GM12801 (cell line): ENCODE data around the gene NR0B2.

Experiments
- CTCF ChIP-seq: IDR thresholded peaks from one replicate; pipeline ENCODE4 v1.5.1; 2011; ENCODE audit warnings: control low read depth; ENCODE audit not compliant: insufficient read length; ENCODE audit errors: extremely low read depth

NR0B2 gene

DNA sequence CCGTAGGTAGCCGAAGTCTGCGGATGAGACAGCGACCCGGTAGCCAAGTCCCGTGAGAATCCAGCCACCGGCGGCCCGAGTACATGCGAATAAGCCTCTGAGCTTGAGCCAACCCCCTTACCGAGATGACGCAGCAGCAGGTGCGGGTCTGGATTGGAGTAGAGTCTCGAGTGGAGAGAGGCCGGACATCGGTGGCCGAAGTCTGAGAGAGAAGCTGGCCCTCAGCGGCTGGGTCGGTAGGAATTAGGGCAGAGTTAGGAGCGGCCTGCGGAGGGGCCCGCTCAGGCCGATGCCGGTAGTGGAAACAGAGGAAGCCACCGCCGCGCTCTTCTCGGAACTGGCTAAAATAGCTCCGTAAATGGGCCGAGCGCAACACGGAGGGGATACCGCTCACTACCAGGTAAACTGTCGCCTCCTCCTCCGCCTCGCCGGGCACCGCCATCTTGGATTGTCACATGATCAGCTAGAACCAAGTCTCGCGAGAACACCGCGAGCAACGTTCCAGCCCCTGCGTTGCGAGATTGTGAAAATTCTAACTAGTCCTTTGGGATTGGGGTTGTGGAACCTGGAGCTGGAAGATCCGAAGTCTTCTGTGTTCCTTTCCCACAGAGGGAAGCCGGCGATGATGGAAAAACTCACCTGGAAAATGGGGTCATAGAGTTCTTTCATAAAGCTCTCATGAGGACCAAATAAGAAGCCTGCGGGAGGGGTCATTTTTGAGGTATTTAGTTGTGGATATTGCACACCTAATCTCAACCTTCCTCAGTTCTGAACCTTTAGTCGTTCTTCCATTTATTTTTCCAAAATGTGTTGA, 13.6 kb downstream of the NR0B2 start, which contains the start of gene GPATCH3:
Gene GPATCH3, minus strand, starts transcription at position 467 of the 814 bp plus-strand sequence. Its CDS starts 25 bp downstream, at position 442.
- TF ChIP-seq CTCF = no peak

- TF ChIP-seq CTCF = no peak
Measured at GRCh38 chr1:26897351-26897750, 16.4 kb downstream of the NR0B2 start.

- TF ChIP-seq CTCF = no peak
Measured at GRCh38 chr1:26894263-26894662, 19.5 kb downstream of the NR0B2 start.

GRCh38 chr1:26890467-26890796, 23.3 kb downstream of the NR0B2 start:
- TF ChIP-seq CTCF = no peak

DNA sequence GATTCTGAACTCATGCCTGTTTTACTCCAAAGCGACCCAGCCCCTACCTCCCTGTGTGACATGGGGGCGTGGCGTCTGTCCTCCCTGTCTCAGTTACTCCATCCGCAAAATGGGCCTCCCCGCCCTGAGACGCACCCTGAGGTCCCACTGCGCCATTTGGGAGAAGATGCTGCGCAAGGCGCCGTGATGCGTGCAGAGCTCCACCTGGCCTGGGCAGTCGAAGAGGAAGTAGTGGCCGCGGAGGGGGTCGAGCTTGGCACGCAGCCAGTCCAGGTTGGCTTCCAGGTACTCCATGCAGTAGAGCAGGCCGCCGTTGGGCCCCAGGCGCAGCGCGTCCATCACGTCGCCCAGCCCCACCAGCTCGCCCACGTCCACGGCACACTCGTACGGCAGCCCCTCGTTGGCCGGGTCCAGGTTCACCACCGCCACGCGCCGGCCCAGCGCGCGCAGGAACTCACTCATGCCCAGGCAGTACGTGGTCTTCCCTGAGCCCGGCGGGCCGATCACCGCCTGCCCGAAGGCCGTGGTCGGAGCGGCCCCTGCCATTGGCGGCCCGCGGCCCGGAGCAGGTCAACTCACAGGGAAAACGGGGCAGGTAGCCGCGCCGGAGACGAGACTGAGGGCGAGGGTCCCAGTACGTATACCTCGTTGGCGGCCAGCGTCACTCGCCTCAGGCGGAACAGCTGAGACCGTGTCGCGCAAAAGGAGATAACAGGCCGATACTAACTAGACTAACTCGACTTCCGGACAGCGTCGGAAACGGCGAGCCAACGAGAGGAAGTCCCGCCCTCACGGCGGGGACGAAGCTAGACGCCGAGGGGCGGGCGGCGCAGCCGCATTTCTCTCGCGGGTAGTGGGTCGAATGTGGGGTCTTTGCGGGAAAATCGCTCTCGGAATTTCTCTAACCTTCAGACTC, 24.0 kb downstream of the NR0B2 start, which contains the start of gene GPN2:
Gene GPN2, minus strand, starts transcription at position 733 of the 916 bp plus-strand sequence. Its CDS starts 187 bp downstream, at position 546.
- no peak for TF ChIP-seq CTCF

DNA sequence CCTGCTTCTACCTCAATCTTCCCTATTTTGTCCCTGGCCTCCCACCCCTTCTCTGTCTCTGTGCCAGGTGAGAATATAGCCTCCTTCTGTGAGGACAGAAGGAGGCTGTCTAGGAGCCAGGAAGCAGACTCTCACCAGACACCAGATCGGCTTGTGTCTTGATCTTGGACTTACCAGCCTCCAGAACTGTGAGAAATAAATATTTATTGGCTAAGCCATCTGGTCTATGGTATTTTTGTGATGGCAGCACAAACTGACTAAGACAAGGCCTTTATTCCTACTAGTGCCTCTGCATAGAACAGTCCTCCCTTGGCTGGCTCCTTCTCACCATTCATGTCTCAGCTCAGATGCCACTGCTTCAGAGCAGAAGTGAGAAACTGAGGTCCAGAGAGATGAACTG, 25.5 kb downstream of the NR0B2 start:
- no peak for TF ChIP-seq CTCF

DNA sequence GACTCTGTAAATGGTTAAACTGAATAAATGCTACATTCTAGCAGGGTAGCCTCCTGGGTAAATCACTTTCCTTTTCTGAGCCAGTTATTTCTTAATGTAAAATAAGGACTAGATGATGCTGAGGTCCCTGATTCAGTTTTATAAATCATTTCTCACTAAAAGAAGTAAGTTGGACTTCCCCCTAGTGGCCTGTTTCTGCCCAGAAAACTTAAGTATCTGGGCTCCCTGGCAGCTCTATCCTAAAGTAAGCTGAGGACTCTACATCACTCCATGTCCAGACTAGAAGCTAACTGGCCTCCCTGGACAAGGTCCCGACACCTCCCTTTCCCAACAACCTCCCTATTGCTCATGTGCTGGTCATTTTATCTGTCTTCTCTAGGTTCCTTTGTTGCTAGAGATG, 26.6 kb downstream of the NR0B2 start:
- no peak for TF ChIP-seq CTCF
